HG03442 (cell line): Measurements from ENCODE around the gene CXCR5.

Source experiments
- ATAC-seq: cut with Tn5 transposase; IDR thresholded peaks from one replicate; pipeline ENCODE4 v1.9.1; 2021; ENCODE audit warnings: mild to moderate bottlenecking, moderate library complexity; ENCODE audit not compliant: unreplicated experiment

CXCR5 gene

DNA sequence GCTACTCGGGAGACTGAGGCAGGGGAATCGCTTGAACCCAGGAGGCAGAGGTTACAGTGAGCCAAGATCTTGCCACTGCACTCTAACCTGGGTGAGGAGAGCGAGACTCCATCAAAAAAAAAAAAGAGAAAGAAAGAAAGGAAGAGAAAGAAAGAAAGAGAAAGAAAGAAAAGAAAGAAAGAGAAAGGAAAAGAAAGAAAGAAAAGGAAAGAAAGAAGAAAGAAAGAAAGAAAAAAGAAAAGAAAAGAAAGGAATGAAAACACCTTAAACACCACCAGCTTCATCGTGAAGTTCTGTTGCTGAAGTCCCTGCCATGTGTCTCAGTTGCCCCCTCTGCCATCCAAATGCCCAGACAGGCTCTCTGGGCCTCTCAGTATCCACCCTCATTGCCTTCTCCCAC is 9.9 kb upstream of the CXCR5 start:
- ATAC-seq: no peak

DNA sequence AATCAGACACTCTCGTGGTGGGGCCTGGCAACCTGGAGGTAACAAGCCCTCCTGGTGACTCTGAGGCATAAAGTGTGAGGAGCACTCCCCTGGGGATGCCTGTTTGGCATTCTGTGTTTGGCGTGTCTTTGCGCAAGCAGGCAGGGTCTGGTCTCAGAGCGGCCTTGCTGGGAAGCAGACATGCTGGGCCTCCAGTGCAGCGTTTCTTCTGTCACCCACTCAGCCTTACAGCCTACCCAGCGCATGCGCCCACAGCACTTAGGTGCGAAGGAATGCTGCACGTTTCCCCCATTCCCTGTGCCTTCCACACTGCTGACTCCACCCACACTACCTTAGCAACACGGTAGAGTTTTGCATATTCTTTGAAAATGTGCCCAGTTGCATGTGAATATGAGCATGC is 7.4 kb upstream of the CXCR5 start:
- ATAC-seq: no peak

DNA sequence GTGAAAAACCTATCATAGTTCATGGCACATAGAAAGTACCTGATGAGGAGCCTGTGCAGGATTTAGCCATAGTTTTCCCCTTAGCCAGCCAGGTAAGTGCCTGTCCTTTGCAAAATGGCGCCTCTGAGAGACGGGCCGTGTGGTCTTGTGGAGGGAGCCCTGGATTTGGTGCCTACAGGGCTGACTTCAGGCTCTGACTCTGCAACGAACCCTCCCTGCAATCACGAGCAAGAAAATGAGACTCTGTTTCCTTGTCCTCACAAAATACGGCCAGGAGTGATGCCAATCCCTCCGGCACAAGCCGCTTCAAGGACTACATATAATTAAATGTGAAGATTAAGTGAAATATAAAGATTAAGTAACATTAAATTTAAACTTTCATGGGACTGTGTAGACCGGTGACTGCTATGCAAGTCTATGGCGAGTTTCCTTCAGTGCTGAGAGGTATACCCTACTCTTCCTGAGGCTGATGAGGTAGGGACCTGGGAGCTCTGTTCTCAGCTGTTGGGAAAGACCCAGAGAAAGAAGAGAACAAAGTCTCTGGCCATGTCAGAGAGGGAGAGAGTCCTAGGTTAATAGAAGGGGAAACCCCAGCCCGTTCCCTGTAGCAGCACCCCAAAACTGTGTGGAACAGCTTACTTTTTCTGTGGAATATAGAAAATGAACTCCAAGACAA is 6.1 kb upstream of the CXCR5 start:
- ATAC-seq: no peak

DNA sequence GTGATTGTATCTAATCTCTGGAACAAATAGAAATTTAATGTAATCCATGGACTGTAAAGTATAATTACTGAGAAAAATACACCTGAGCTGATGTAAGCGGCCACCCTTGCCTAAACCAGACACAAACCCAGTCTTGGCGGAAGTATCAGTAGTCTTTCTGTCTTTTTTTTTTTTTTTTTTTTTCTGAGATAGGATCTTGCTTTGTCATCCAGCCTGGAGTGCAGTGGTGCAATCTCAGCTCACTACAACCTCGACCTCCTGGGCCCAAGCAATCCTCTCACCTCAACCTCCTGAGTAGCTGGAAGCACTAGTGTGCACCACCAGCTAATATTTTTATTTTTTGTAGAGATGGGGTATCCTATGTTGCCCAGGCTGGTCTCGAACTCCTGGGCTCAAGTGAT is 5.5 kb upstream of the CXCR5 start:
- ATAC-seq: no peak

DNA sequence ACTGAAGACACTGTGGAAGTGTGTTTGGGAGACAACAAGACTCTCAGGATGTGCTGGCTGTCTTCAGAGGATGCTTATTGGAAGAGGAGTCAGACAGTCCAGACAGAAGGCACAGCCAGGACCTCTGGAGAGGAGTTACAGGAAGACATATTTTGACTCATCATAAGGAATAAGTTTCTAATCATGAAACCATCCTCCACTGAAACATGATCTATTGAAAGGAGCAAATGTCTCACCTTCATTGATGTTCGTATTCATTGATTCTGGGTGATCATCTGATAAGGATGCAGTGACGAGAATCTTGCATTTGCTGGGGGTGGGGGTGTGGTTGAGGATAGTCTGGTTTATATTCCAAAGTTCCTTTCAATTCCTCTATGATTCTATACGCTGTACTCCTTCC is 2.5 kb upstream of the CXCR5 start:
- no peak for ATAC-seq

DNA sequence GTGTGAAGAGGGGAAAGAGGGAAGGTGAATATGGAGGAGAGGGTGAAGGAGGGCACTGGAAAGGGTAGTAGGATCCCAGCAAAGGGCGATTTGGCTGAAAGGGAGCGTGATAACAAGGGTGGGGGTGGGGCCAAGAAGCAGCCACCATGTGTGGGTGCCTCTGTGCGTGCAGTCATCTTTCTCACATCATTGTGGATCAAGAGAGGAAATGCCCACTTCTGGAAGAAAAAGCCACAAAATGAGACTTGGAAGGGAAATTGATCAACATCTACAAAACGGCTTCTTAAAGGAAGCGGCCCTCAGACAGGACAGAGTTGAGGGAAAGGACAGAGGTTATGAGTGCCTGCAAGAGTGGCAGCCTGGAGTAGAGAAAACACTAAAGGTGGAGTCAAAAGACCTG is 1.2 kb upstream of the CXCR5 start:
- no peak for ATAC-seq

DNA sequence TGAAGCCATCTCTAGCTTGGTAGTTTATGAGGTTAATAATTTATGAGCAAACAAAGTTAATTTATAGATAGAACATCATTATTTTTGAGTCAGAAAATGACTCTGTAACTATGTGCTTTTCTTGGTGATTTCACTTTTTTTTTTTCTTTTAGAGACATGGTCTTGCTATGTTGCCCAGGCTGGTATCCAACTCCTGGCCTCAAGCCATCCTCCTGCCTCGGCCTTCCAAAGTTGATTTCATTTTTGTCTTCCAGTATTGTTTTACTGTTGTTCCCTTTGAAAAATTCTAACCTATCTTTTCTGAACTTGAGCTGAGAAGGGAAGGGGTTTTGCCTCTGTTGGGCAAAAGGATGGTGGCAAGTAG is 706 bp upstream of the CXCR5 start:
- no peak for ATAC-seq

DNA sequence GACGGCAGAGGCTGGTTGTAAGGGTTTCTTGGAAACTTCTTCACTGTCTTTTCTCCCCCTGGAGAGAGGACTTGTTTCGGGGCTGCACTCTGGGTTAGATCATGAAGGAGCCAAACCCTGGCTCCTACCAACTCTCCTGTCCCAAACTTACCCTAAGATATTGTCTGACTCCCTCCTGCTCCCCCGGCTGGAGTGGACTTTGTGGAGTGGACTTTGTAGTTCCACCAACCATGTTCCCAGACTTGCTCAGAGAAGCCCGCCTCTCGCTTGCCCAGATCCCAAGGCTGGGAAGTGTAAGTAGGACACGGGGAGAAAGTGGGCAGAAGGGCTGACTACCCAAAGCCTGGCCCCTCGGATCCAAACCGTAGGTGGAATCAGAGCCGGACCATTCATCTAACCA is 1.2 kb downstream of the CXCR5 start:
- ATAC-seq: no peak

DNA sequence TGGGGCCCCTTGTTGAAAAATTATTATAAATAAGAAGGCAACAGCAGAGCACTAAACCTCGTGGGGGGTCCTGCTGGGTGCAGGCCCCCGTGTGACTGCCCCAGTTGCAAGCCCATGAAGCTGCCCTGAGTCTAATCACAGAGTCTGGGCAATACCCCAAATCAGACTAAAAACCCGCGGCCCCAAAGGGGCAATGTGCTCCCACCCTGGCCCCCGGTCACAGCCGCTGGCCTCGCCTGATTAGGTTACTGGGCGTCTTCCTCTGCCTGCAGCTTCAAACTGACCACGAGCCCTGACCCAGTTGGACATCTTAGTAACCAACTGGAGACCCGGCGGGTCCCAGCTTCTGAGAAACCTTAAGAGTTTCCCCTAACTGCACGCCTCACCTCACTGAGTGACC is 1.6 kb downstream of the CXCR5 start:
- ATAC-seq: no peak

DNA sequence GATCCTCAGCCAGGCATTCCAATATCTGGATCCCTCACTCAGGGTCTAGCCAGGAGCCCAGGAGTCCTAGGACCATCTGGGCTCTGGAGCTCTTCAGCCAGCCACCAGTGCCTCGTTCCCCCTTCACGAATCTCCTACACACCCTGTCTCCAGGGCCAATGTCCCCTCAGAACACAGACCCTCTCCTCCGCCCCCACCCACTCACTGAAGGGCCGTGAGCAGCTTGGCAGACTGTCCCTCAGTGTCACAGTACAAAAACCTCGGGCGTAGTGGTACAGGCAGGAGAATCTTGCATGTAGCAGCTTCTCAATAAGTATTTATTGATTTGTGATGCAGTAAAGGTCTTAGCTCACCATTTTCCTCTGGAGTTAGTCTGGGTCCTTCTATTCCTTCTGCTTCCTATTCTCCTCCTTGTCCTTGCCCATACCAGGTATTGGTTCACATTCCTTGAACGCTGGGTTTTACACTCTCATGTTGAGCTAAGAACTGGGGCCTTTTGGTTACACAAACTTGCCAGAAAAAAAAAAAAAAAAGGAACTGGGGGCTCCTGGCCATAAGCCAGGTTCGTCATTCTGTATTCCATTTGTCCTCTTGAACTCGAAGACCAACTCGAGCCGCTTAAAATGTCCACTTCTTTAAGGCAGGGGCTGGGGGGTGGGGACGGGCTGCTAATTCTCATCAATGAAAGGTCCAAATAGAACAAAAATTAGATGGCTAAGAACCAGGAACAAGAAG is 2.3 kb downstream of the CXCR5 start:
- no peak for ATAC-seq

DNA sequence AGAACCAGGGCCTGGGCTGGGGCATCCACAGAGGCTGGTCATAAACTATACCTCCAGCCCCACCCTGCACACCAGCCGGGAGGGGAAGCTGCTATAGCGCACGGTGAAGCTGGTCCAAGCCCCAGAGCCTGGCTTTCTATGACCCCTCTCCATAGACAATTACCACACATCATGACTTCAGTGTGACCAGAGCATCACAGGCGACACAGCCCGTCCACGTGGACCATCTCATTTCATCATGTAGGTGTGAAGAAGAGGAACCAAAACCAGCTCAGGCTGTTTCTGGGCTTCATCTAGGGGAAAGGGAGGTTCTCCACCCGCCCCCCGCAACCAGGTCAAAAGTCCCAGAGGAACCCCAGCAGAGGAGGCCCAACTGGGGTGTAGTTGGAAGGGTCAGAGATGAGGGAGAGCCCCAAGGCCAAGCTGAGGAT is 3.0 kb downstream of the CXCR5 start:
- no peak for ATAC-seq

DNA sequence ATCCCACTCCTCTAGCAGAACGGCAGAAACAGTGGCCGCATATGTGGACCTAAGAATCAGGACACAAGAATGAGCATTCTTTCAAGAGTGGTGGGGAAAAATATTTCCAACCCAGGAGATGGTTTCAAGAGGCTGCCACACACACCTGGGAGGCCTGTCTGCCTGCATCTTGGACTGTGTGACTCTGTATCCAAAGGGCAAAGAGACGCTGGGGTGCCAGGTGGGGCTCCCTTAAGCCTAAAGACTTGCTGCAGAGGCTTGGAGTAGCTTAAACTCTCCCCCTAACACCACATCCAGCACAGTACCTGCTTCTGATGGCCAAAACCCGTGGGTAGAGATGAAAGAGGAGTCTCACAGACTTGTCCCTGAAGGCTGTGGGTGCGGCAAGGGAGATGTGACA is 3.5 kb downstream of the CXCR5 start:
- no peak for ATAC-seq

DNA sequence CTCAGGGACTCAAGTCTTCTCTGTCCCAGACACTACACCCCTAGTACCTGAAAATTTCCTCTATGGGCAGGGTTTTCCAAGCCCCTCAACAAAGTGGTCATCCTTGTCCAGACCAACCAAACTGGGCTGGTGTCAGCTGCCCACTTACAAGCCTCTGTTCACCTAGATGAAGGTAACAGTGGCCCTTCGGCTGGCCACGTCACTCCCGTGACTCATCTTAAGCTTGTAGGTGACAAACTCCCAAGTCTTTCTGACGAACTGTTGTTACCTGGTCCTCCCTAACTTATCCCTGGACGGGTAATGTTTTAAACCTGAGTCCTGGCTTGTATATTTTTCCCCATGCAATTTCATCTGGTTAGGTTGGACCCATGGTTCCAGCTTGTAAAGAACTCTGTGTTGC is 4.7 kb downstream of the CXCR5 start:
- no peak for ATAC-seq

DNA sequence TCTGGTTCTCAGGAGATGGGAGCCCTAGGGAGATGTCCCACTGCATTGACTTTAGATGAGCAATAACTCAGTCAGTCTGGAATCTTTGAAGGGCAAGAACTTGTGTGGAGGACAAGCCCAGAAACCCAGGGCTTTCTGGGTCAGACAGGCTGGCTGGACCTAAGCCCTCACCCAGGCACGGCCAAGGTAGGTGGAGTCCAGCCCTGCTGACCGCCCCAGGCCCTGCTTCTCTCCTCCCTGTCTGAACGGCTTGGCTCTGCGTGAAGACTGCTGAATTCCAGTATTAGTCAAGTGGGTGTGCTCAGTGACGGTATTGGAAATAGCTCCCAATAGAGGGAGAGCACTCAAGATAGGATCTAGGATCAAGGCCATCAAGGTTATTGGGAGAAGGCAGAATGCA is 6.1 kb downstream of the CXCR5 start:
- ATAC-seq: no peak

DNA sequence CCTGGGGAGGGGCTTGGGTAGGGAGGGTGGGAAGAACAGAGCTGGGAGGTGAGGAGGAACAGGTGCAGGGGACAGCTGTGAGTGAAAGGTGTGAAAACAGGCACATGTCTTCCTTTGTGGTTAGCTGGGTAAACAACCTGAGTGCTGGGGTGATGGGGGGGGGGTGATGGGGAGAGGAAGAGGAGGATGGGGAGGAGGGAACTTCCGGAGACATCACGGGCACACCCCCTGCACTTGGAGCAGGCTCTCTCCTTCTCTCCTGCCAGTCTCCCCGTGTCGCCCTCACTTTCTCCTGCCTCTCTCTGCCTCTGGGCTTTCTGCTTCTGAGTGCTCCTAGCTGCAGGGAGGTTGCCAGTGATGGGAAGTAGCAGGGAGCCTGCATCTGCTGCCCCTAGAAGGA is 8.8 kb downstream of the CXCR5 start:
- ATAC-seq: no peak

DNA sequence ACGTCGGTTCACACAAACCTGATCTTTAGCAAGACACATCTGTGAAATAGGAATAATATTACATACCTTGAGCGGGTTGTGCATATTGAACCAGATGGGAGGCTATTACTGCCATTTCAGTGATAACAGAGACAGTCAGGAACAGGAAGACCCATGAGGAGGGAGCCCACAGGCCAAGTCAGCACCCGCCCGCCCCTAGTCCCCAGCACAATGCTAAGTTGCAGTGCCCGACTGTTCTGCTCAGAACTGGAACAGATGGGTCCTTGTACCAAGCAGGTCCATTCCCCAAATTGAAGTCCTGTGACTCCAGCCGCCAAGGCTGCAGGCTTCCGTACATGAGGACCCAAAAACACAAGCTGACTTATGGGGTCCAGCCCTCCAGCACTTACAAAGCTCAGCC is 9.3 kb downstream of the CXCR5 start:
- ATAC-seq: no peak

DNA sequence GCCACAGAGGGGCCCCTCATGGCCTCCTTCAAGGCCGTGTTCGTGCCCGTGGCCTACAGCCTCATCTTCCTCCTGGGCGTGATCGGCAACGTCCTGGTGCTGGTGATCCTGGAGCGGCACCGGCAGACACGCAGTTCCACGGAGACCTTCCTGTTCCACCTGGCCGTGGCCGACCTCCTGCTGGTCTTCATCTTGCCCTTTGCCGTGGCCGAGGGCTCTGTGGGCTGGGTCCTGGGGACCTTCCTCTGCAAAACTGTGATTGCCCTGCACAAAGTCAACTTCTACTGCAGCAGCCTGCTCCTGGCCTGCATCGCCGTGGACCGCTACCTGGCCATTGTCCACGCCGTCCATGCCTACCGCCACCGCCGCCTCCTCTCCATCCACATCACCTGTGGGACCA is 10.0 kb downstream of the CXCR5 start:
- ATAC-seq: no peak

DNA sequence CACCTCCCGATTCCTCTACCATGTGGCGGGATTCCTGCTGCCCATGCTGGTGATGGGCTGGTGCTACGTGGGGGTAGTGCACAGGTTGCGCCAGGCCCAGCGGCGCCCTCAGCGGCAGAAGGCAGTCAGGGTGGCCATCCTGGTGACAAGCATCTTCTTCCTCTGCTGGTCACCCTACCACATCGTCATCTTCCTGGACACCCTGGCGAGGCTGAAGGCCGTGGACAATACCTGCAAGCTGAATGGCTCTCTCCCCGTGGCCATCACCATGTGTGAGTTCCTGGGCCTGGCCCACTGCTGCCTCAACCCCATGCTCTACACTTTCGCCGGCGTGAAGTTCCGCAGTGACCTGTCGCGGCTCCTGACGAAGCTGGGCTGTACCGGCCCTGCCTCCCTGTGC is 10.5 kb downstream of the CXCR5 start:
- ATAC-seq: no peak

DNA sequence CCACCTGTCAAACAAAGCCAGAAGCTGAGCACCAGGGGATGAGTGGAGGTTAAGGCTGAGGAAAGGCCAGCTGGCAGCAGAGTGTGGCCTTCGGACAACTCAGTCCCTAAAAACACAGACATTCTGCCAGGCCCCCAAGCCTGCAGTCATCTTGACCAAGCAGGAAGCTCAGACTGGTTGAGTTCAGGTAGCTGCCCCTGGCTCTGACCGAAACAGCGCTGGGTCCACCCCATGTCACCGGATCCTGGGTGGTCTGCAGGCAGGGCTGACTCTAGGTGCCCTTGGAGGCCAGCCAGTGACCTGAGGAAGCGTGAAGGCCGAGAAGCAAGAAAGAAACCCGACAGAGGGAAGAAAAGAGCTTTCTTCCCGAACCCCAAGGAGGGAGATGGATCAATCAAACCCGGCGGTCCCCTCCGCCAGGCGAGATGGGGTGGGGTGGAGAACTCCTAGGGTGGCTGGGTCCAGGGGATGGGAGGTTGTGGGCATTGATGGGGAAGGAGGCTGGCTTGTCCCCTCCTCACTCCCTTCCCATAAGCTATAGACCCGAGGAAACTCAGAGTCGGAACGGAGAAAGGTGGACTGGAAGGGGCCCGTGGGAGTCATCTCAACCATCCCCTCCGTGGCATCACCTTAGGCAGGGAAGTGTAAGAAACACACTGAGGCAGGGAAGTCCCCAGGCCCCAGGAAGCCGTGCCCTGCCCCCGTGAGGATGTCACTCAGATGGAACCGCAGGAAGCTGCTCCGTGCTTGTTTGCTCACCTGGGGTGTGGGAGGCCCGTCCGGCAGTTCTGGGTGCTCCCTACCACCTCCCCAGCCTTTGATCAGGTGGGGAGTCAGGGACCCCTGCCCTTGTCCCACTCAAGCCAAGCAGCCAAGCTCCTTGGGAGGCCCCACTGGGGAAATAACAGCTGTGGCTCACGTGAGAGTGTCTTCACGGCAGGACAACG is 11.7 kb downstream of the CXCR5 start:
- peak; percentile 66 for ATAC-seq

DNA sequence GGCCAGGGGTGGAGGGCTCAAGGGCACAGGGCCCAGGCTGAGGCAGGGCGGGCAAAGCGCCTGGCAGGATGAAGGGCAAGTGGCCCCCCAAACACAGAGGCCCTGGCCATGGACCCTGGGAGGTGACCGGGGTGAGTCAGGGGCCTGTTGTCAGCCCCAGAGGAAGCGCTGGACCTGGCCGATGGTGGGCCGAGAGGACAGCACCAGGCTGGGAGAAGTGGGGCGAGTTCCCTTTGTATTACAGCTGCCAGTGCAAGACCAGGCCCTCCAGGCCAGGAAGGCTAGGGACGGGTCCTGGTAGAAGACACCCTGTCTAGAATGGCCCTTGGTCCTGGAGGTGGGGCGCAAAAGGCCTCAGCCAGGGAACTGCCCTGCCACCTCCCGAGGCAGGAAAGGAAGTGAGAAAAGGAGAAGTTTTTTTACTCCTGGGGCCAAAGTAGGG is 12.8 kb downstream of the CXCR5 start:
- ATAC-seq: no peak

DNA sequence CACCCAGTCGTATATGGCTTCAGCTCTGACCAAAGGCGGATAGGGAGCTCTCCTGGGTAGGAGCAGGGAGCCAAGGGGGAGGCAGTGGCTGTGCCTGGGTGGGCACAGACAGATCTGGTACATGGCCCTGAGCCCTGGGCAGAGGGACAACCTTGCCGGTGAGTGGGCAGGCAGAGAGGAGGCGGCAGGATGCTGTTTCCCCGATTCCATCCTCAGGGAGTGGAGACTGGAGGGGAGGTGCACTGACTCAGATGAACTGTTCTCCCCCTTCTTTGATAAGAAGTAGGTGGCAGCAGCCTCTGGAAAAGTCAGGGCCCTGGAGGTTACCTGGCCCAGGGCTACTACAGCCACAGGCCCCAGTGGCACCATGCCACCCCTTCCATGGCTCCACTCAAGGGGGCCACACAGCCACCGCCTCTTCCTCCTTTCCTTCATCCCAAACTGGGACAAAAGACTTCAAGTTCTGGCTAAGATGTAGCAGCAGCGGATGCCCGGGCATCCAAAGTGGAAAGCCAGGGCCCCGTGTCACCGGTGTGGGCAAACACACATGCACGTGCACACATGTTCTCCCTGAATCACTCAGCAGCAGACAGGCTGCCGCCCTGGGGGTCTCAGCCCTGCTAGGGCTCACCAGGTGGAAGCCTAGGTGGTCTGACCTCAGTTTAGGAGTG is 13.4 kb downstream of the CXCR5 start:
- no peak for ATAC-seq
